GM20000 (cell line): ENCODE measurements around the gene FAM234A.
"Not testable (repeated sequence)": the region's sequence is repeated elsewhere in the genome, so short reads cannot be mapped to it uniquely, and the experiment has no call there.

Source experiments
- DNase-seq: peaks from one replicate; pipeline ENCODE4 v3.0.0; 2012; ENCODE audit warnings: low spot score
- CTCF ChIP-seq: IDR thresholded peaks from 2 replicates; pipeline ENCODE4 v1.5.1; 2012; ENCODE audit warnings: mild to moderate bottlenecking, control low read depth; ENCODE audit errors: extremely low read depth, missing control alignments

Gene FAM234A

GRCh38 chr16:220021-220420, 14.6 kb upstream of the FAM234A start:
- TF ChIP-seq CTCF: no peak
- DNase-seq: no peak

- no peak for TF ChIP-seq CTCF
- DNase-seq: no peak
Measured at GRCh38 chr16:228151-228851, 6.3 kb upstream of the FAM234A start.

GRCh38 chr16:228852-229730, 5.5 kb upstream of the FAM234A start, which contains the start of gene LUC7L:
TSS of gene LUC7L (minus strand) at chr16:229449. CDS start at chr16:229339, 110 bp downstream.
- no peak for TF ChIP-seq CTCF
- DNase-seq: peak; percentile 94

GRCh38 chr16:229731-230281, 4.8 kb upstream of the FAM234A start:
- DNase-seq: no peak
- no peak for TF ChIP-seq CTCF

GRCh38 chr16:230351-230750, 4.3 kb upstream of the FAM234A start:
- not testable (repeated sequence) for DNase-seq

- TF ChIP-seq CTCF: no peak
- no peak for DNase-seq
Measured at GRCh38 chr16:230949-231348, 3.7 kb upstream of the FAM234A start.

GRCh38 chr16:239948-240277, 5.3 kb downstream of the FAM234A start:
- DNase-seq: no peak
- no peak for TF ChIP-seq CTCF
